ENCODE data around the gene ARHGAP10.

The ARHGAP10 gene, protein sequence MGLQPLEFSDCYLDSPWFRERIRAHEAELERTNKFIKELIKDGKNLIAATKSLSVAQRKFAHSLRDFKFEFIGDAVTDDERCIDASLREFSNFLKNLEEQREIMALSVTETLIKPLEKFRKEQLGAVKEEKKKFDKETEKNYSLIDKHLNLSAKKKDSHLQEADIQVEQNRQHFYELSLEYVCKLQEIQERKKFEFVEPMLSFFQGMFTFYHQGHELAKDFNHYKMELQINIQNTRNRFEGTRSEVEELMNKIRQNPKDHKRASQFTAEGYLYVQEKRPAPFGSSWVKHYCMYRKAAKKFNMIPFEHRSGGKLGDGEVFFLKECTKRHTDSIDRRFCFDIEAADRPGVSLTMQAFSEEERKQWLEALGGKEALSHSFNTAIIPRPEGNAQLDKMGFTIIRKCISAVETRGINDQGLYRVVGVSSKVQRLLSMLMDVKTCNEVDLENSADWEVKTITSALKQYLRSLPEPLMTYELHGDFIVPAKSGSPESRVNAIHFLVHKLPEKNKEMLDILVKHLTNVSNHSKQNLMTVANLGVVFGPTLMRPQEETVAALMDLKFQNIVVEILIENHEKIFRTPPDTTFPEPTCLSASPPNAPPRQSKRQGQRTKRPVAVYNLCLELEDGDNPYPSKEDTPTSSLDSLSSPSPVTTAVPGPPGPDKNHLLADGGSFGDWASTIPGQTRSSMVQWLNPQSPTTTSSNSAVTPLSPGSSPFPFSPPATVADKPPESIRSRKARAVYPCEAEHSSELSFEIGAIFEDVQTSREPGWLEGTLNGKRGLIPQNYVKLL

GRCh38 chr4:147731580-147732517, at the start of gene ARHGAP10:
ARHGAP10 (plus strand) TSS chr4:147732088; CDS start chr4:147732302, 214 bp downstream.
- no peak for DNase-seq

GRCh38 chr4:147682755-147683154, 49.1 kb upstream of the ARHGAP10 start:
- DNase-seq, result no peak

- DNase-seq, result peak; percentile 0
Measured at GRCh38 chr4:147683188-147683591, 48.7 kb upstream of the ARHGAP10 start.

- DNase-seq, result peak; percentile 50
Measured at GRCh38 chr4:147683717-147684700, 47.9 kb upstream of the ARHGAP10 start, which contains the start of gene PRMT9. PRMT9 (minus strand) TSS chr4:147684163; CDS start chr4:147683987, 176 bp downstream.

- no peak for DNase-seq
Measured at GRCh38 chr4:147689067-147689466, 42.8 kb upstream of the ARHGAP10 start.

DNA sequence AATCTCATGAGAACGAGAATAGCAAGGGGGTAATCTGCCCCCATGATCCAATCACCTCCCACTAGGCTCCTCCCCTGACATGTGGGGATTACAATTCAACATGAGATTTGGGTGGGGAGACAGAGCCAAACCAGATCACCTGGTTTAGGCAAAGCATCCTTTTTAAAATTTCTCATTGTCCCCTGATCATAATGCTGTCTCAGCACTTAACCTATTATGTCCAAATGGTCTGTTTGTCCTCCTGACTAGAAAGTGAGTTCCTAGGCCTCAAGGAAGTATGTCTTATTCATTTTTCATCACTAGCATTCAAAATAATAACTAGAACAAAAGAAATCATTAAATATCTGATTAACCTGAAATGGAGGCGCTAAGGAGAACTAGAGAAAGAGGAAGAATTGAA, 40.1 kb upstream of the ARHGAP10 start:
- DNase-seq, result no peak

DNA sequence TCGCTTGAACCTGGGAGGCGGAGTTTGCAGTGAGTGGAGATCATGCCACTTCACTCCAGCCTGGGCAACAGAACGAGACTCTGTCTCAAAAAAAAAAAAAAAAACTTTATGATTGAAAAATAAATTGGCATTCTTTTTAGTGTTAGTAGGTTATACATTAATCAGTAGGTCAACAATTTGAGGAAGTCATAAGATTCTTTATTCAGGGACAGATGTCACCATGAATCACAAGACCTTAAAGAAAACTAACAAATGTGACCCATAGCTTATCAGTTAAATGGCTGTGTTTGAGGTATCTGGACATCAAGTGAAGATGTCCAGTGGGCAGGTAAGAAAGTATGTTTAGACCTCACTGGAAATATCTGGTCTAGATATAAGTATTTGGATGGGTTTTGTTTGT, 38.7 kb upstream of the ARHGAP10 start:
- DNase-seq, result no peak

GRCh38 chr4:147696866-147697265, 35.0 kb upstream of the ARHGAP10 start:
- DNase-seq, result no peak

GRCh38 chr4:147704846-147705245, 27.0 kb upstream of the ARHGAP10 start:
- no peak for DNase-seq

DNA sequence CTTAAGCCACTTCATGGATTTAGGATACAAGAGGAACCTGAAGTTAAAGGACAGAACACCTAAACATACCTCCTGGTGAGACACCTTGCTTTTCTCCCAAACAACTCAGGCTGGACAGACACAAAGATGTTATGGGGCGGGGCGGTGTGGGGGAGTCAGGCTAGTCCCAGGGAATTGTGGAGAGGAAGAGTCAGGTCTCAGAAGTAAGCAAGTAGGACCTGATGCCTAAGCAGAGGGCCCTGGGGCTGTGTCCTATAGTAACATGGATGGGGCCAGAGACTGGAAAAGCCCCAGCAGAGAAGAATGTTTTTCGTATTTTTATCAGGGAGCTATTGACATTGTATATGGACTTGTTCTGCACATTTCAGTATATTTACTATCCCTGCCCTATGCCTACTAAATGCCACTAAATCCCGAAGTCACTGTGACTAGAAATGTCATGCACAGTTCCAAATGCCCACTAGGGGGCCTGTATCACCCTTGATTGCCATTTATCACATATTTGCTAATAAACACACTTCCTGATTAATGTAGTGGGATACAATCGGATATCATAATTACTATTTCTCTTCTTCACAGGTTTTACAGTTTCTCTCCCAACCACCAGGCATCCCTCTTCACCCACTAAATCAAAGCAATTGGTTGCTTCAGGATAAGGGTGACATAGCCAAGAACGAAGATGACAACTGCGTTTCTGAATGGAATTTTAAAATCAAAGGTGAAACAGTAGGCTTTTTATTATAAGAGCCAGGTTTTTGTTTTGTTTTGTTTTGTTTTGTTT, 23.8 kb upstream of the ARHGAP10 start:
- DNase-seq, result no peak

GRCh38 chr4:147709999-147710398, 21.9 kb upstream of the ARHGAP10 start:
- no peak for DNase-seq

DNA sequence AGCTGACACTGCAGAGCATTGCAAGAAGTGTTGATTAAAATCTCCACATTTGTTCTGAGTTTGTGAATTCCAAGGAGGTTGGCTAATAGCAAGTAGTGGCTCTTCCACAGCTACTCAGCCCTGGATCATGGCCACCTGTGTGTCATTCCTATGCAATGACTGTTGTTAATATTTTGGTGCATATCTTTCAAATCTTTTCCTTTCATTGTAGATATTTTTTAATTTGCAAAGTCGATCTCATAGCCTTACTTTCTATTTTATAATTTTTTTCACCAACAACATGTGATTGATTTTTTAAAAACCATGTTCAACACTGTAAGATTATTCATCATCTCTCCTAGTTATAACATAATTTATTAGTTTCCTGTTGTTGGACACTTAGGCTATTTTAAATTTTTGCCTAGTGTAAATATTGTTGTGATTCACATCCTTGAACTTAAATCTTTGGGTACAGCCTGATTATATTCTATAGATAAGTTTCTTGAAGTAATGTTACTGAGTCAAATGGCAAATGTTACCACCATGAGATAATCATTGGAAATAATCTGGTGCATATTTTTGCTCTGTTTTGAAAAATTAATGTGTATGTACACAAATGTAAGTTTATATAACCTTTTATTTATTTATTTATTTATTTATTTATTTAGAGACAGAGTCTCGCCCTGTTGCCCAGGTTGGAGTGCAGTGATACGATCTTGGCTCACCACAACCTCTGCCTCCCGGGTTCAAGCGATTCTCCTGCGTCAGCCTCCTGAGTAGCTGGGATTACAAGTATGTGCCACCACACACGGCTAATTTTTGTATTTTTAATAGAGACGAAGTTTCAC, 17.1 kb upstream of the ARHGAP10 start:
- no peak for DNase-seq

DNA sequence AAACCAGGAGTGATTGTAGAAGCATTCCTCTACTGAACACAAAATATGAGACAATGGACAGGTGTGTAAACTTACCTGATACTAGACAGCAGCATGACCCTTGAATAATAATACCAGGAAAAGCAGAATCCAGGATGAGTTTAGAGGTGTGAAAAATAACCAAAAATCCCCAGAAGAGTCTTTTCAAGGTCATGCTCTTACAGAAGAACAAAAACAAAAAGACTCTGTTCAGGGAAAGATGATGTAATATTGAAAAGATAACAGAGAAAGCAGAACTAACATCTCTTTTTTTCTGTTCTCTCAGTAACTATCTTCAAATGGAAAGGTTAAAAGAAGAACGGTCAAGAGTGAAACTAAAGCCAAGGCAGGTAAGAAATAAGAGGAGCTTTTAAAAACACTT, 14.0 kb upstream of the ARHGAP10 start:
- DNase-seq, result no peak

GRCh38 chr4:147723326-147723725, 8.6 kb upstream of the ARHGAP10 start:
- DNase-seq, result no peak

GRCh38 chr4:147724468-147725201, 7.3 kb upstream of the ARHGAP10 start:
- DNase-seq, result no peak

DNA sequence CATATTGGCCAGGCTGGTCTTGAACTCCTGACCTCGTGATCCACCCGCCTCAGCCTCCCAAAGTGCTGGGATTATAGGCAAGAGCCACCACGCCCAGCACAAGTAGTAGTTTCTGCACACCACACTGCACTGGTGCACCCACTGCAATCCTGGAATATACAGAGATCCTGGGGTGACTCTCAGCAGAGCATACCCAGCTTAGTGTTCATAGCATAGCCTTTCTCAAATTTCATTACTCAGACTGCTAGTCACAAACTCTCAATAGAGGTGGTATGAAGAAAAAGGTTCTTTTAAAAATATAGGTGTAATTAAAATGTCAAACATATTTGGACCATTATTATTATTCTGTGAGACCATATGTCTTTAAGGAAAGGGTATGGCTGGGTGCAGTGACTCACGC, 6.2 kb upstream of the ARHGAP10 start:
- no peak for DNase-seq

GRCh38 chr4:147727476-147728028, 4.3 kb upstream of the ARHGAP10 start:
- DNase-seq, result no peak

DNA sequence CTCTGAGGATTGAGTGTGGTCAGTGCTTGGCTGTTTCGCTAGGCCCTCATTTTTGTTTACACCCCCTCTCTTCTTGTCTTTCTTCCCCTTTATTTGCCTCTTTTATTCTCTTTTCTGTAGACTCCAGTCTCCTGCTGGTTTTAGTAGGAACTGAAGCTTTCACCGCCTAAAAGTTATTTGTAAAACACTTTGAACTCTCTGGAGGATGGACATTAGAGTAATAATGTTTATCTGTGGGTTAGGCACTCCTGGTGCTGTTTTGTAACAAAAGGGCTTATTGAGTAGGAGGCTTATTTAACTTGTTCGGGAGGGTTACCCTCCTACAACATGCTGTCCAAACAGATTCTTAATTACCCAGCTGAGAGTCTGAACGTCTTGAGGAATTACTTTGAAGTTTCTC, 1.6 kb upstream of the ARHGAP10 start:
- DNase-seq, result no peak
